ENCODE measurements around the gene IL4R. TPM values are rescaled to one million over a fixed set of nuclear protein-coding genes. Genes with fewer than 3 reads are reported as not detected.
A peak's percentile ranks its signal among the peaks of the same experiment; 100 is the strongest.

The IL4R gene
- total and polyA plus RNA-seq, 10 donors, result 39.3 to 319 (median 160) TPM

- intact Hi-C loops (cut with DNase I; ENCODE audit: low total_unique reads), result no loop called here
- DNase-seq, result no peak
- peaks cover 10 to 76% (median 66%) of the 10 kb centered on the region in 6 donors for H3K4me1 ChIP-seq
- WGBS, 5 donors, result 92 to 96% (median 93%) methylated on average over 2 of the region's 2 CpGs
- H3K36me3 ChIP-seq, result no peaks in the 10 kb centered on the region
- peaks cover 0 to 25% (median 10%) of the 10 kb centered on the region in 8 donors for H3K9me3 ChIP-seq
- H3K27me3 ChIP-seq (replicated peaks in 1 of 7), result peaks cover 0 to 14% (median 0%) of the 10 kb centered on the region in 7 donors
- TF ChIP-seq POLR2A (IDR thresholded peaks at IDR 0.05) (no peak), CTCF (IDR thresholded peaks at IDR 0.05 in 8 of 11, conservative IDR thresholded peaks at IDR 0.05 in 3 of 11) (no peak), POLR2AphosphoS5 (IDR thresholded peaks at IDR 0.05) (no peak)
- H3K4me3 ChIP-seq, result no peak overlapping the region
- no peak overlapping the region for H3K27ac ChIP-seq
Observed at GRCh38 chr16:27399969-27400368, 86.2 kb downstream of the IL4R start.

- no peak for TF ChIP-seq CTCF (IDR thresholded peaks at IDR 0.05 in 8 of 11, conservative IDR thresholded peaks at IDR 0.05 in 3 of 11)
- TF ChIP-seq POLR2AphosphoS5 (IDR thresholded peaks at IDR 0.05), result no peak
- no peak for TF ChIP-seq POLR2A (IDR thresholded peaks at IDR 0.05)
- WGBS, 5 donors, result 38 to 55% (median 42%) methylated on average over 11 of the region's 11 CpGs
- H3K27ac ChIP-seq, result peak overlapping the region in 6 of 8 donors; percentile 13 to 91 (median 74)
- peaks cover 0 to 15% (median under 1%) of the 10 kb centered on the region in 8 donors for H3K9me3 ChIP-seq
- intact Hi-C loops (cut with DNase I; ENCODE audit: low total_unique reads), result no loop called here
- DNase-seq, result no peak
- H3K4me1 ChIP-seq, result peaks cover 10 to 86% (median 74%) of the 10 kb centered on the region in 6 donors
- no peak overlapping the region for H3K4me3 ChIP-seq
- peaks cover 0 to 20% (median 0%) of the 10 kb centered on the region in 7 donors for H3K27me3 ChIP-seq (replicated peaks in 1 of 7)
- no peaks in the 10 kb centered on the region for H3K36me3 ChIP-seq
Observed at GRCh38 chr16:27400751-27401620, 87.2 kb downstream of the IL4R start.

- Histone ChIP-seq H3K4me3 (peak within 1 kb of the TSS; percentile 18 to 72 (median 42)), H3K4me1 (peaks cover 13 to 96% (median 84%) of the 10 kb centered on the region in 6 donors), H3K9me3 (peaks cover 0 to 5% (median 0%) of the 10 kb centered on the region in 8 donors), H3K27ac (peak within 1 kb of the TSS; percentile 13 to 91 (median 66)), H3K27me3 (replicated peaks in 1 of 7) (peaks cover 0 to 22% (median 0%) of the 10 kb centered on the region in 7 donors), H3K36me3 (no peaks in the 10 kb centered on the region)
- WGBS, 5 donors, result 6 to 10% (median 8%) methylated on average over 19 to 23 of the region's 23 CpGs
- peak; percentile 96 for DNase-seq
- TF ChIP-seq POLR2AphosphoS5 (IDR thresholded peaks at IDR 0.05) (peak; percentile 92 to 94 (median 94)), CTCF (IDR thresholded peaks at IDR 0.05 in 8 of 11, conservative IDR thresholded peaks at IDR 0.05 in 3 of 11) (no peak), POLR2A (IDR thresholded peaks at IDR 0.05) (peak in 2 of 3 donors; percentile 24 to 68)
- intact Hi-C loops (cut with DNase I; ENCODE audit: low total_unique reads), result no loop called here
Observed at GRCh38 chr16:27401768-27402568, 88.2 kb downstream of the IL4R start, which contains the start of gene IL21R. Gene IL21R (plus strand): TSS chr16:27402174. CDS start chr16:27430072, 27,898 bp downstream.

Measured in spleen (tissue), 11 donors.